PC-9 (cell line): ENCODE measurements around the gene UBE2S. TPM values are rescaled to one million over a fixed set of nuclear protein-coding genes. Genes with fewer than 3 reads are reported as not detected.

Experiments used
- BruUV-seq: library from RNA; stranded (reverse); fragments of 400-500 nt; replicated peaks from 2 replicates; lab custom pipeline; 2021; lab: Mats Ljungman, UMichigan
- CTCF ChIA-PET: fragments of 300-600 bp; sonication (Branson Sonifier 250); formaldehyde crosslinking; loops from one replicate; lab custom pipeline; 2022; ENCODE audit warnings: antibody characterized with exemption; lab: Charles Lee
- POLR2A ChIA-PET: fragments of 300-600 bp; sonication (Branson Sonifier 250); formaldehyde crosslinking; loops from one replicate; lab custom pipeline; 2022; ENCODE audit warnings: antibody characterized with exemption; ENCODE audit not compliant: unreplicated experiment; lab: Charles Lee
- DNase-seq, 2 experiments: peaks; one replicate each; pipeline versions ENCODE4 v3.0.0 to v3.0.0-alpha.2; 2015 to 2022; ENCODE audit warnings: mixed read lengths in 1 of 2
- H2AFZ ChIP-seq: fragments of 200-600 bp; sonication (generic); 2 replicates; pipeline ENCODE4 v1.8.1; 2017; ENCODE audit warnings: antibody characterized with exemption
- H3F3A ChIP-seq: fragments of 200-600 bp; sonication (generic); 2 replicates; pipeline ENCODE4 v1.8.1; 2017; ENCODE audit warnings: antibody characterized with exemption, mild to moderate bottlenecking, low read depth; ENCODE audit not compliant: insufficient read depth
- H3K27ac ChIP-seq: fragments of 200-600 bp; sonication (generic); 2 replicates; pipeline ENCODE4 v1.6.1; 2016; ENCODE audit warnings: mixed run types
- H3K27me3 ChIP-seq: fragments of 200-600 bp; sonication (generic); 2 replicates; pipeline ENCODE4 v1.6.1; 2016; ENCODE audit warnings: low read depth, mixed run types; ENCODE audit not compliant: insufficient read depth
- H3K36me3 ChIP-seq: fragments of 200-600 bp; sonication (generic); 2 replicates; pipeline ENCODE4 v1.6.1; 2016; ENCODE audit warnings: low read depth, mixed run types
- H3K4me1 ChIP-seq: fragments of 200-600 bp; sonication (generic); replicated peaks from 2 replicates; pipeline ENCODE4 v1.6.1; 2016; ENCODE audit warnings: mixed run types; ENCODE audit not compliant: insufficient read depth
- H3K4me2 ChIP-seq: fragments of 200-600 bp; sonication (generic); 2 replicates; pipeline ENCODE4 v1.6.1; 2017; ENCODE audit warnings: mixed run types
- H3K4me3 ChIP-seq: fragments of 200-600 bp; sonication (generic); 2 replicates; pipeline ENCODE4 v1.6.1; 2016; ENCODE audit warnings: mixed run types
- H3K79me2 ChIP-seq: fragments of 200-600 bp; sonication (generic); 2 replicates; pipeline ENCODE4 v1.6.1; 2017; ENCODE audit warnings: low read depth, mixed run types
- H3K9me2 ChIP-seq: fragments of 200-600 bp; sonication (generic); 2 replicates; pipeline ENCODE4 v1.8.1; 2017; ENCODE audit warnings: mild to moderate bottlenecking; ENCODE audit not compliant: insufficient read depth
- H3K9me3 ChIP-seq: fragments of 200-600 bp; sonication (generic); 2 replicates; pipeline ENCODE4 v1.8.1; 2016; ENCODE audit warnings: low read depth; ENCODE audit not compliant: insufficient read depth
- H4K20me1 ChIP-seq: fragments of 200-600 bp; sonication (generic); 2 replicates; pipeline ENCODE4 v1.8.1; 2017; ENCODE audit not compliant: insufficient read depth
- CTCF ChIP-seq: fragments of 200-600 bp; sonication (generic); conservative IDR thresholded peaks from 2 replicates; pipeline ENCODE4 v1.6.1; 2017; ENCODE audit warnings: mixed run types, antibody characterized with exemption, mild to moderate bottlenecking, moderate library complexity
- EZH2 ChIP-seq: fragments of 200-600 bp; sonication (generic); IDR thresholded peaks from 2 replicates; pipeline ENCODE4 v1.8.0; 2017; ENCODE audit warnings: antibody characterized with exemption, low read depth
- intact Hi-C: fragments of 100-400 bp; cut with micrococcal nuclease; formaldehyde crosslinking; loops from one replicate; pipeline ENCODE4 v1.10.0; 2022; ENCODE audit not compliant: unreplicated experiment
- total RNA-seq: library from RNA; stranded (reverse); gene quantifications from 2 replicates; pipeline ENCODE4 v1.2.3, GENCODE V29; 2021

The UBE2S gene
- total RNA-seq, 1 experiment from 2014 or later = 359 TPM

GRCh38 chr19:55454787-55455243, 47.2 kb upstream of the UBE2S start:
- ChIA-PET POLR2A (no interaction called here), CTCF (no interaction called here)
- TF ChIP-seq EZH2 (no peak), CTCF (peak; percentile 91)
- no peaks in the 10 kb centered on the region for H3K9me3 ChIP-seq
- no peaks in the 10 kb centered on the region for H3K9me2 ChIP-seq
- no peak overlapping the region for H3K27ac ChIP-seq
- no peaks in the 10 kb centered on the region for H3K4me1 ChIP-seq
- peaks cover 21% of the 10 kb centered on the region; the same call in 1 of the 2 replicates for H3F3A ChIP-seq
- H2AFZ ChIP-seq = no peak overlapping the region
- no peak overlapping the region for H3K4me3 ChIP-seq
- H3K79me2 ChIP-seq = peaks cover 10% of the 10 kb centered on the region; the same call in 1 of the 2 replicates
- H3K27me3 ChIP-seq = no peaks in the 10 kb centered on the region
- H4K20me1 ChIP-seq = peaks cover 25% of the 10 kb centered on the region
- H3K36me3 ChIP-seq = no peaks in the 10 kb centered on the region
- peak in 1 of 2 experiments; percentile 54 for DNase-seq
- H3K4me2 ChIP-seq = no peak overlapping the region
- no TSS peak for BruUV-seq
- intact Hi-C loops = no loop called here

GRCh38 chr19:55453511-55454260, 46.1 kb upstream of the UBE2S start:
- no peak overlapping the region for H3K27ac ChIP-seq
- TF ChIP-seq CTCF (no peak), EZH2 (no peak)
- ChIA-PET POLR2A (interaction anchor here (0.7 kb wide), 1 partner anchor 264 kb away, joined by 8 read pairs; no protein-coding TSS in a partner anchor), CTCF (interaction anchor here (0.5 kb wide), 1 partner anchor 281 kb away, joined by 15 read pairs; no protein-coding TSS in a partner anchor)
- BruUV-seq = no TSS peak
- no peaks in the 10 kb centered on the region for H3K36me3 ChIP-seq
- H3K9me2 ChIP-seq = no peaks in the 10 kb centered on the region
- H3F3A ChIP-seq = peaks cover 22% of the 10 kb centered on the region; the same call in 1 of the 2 replicates
- 0 out of 2 replicates have a peak, but pooled peaks cover under 1% of the 10 kb centered on the region for H3K79me2 ChIP-seq
- H3K4me3 ChIP-seq = no peak overlapping the region
- H3K9me3 ChIP-seq = no peaks in the 10 kb centered on the region; the same call in 1 of the 2 replicates
- DNase-seq = no peak
- H2AFZ ChIP-seq = no peak overlapping the region
- no peaks in the 10 kb centered on the region for H3K27me3 ChIP-seq
- peaks cover 15% of the 10 kb centered on the region for H4K20me1 ChIP-seq
- intact Hi-C loops = no loop called here
- H3K4me2 ChIP-seq = no peak overlapping the region
- no peaks in the 10 kb centered on the region for H3K4me1 ChIP-seq

- CTCF ChIA-PET = interaction anchor here (0.5 kb wide), 1 partner anchor 280 kb away, joined by 15 read pairs; no protein-coding TSS in a partner anchor
- TF ChIP-seq CTCF = peak; percentile 38; the same call in 1 of the 2 replicates
- no peak for TF ChIP-seq EZH2
- H3K79me2 ChIP-seq = no peaks in the 10 kb centered on the region
- H3K36me3 ChIP-seq = no peaks in the 10 kb centered on the region
- intact Hi-C loops = no loop called here
- no peaks in the 10 kb centered on the region for H3K27me3 ChIP-seq
- no peaks in the 10 kb centered on the region for H3K9me2 ChIP-seq
- H3K4me2 ChIP-seq = no peak overlapping the region
- H3K4me3 ChIP-seq = no peak overlapping the region
- BruUV-seq = no TSS peak
- H2AFZ ChIP-seq = no peak overlapping the region
- peaks cover 17% of the 10 kb centered on the region; the same call in 1 of the 2 replicates for H3F3A ChIP-seq
- H3K9me3 ChIP-seq = no peaks in the 10 kb centered on the region; the same call in 1 of the 2 replicates
- peaks cover 15% of the 10 kb centered on the region for H4K20me1 ChIP-seq
- H3K27ac ChIP-seq = no peak overlapping the region
- DNase-seq = peak in 1 of 2 experiments; percentile 61
- no peaks in the 10 kb centered on the region for H3K4me1 ChIP-seq
- POLR2A ChIA-PET = interaction anchor here (0.7 kb wide), 1 partner anchor 263 kb away, joined by 8 read pairs; no protein-coding TSS in a partner anchor
These were observed 45.3 kb upstream of the UBE2S start for GRCh38 chr19:55452749-55453346.
